Kidney (tissue), 14 donors: Measurements from ENCODE around the gene METTL9. TPM values are rescaled to one million over a fixed set of nuclear protein-coding genes. Genes with fewer than 3 reads are reported as not detected.
"Not testable (repeated sequence)": the region's sequence is repeated elsewhere in the genome, so short reads cannot be mapped to it uniquely, and the experiment has no call there.

ENCODE experiments used
- DNase-seq, 5 donors: peaks; one replicate each; pipeline ENCODE4 v3.0.0-alpha.2; 2013 to 2020
- FAIRE-seq: peaks from 2 replicates; lab custom pipeline; 2012; peaks lifted over from hg19 to GRCh38; lab: Jason Lieb, UNC
- H3K27ac ChIP-seq, 2 donors: one replicate each; pipeline ENCODE4 v1.7.0; 2013; ENCODE audit warnings: low read depth in 2 of 2, low read length in 2 of 2, inconsistent platforms in 1 of 2
- H3K27me3 ChIP-seq: one replicate; pipeline ENCODE4 v1.7.1; 2013; ENCODE audit warnings: low read length, inconsistent platforms; ENCODE audit not compliant: control insufficient read depth, insufficient read depth
- H3K36me3 ChIP-seq, 3 donors: one replicate each; pipeline versions ENCODE4 v1.7.0 to v1.7.1; 2013; ENCODE audit warnings: low read length in 3 of 3, control low read depth in 1 of 3, inconsistent platforms in 1 of 3; ENCODE audit not compliant: insufficient read depth in 3 of 3, control insufficient read depth in 2 of 3
- H3K4me1 ChIP-seq, 3 donors: one replicate each; pipeline versions ENCODE4 v1.7.0 to v1.7.1; 2013; ENCODE audit warnings: low read length in 3 of 3, inconsistent platforms in 1 of 3, low read depth in 1 of 3; ENCODE audit not compliant: control insufficient read depth in 2 of 3, insufficient read depth in 2 of 3
- H3K4me3 ChIP-seq, 3 donors: one replicate each; pipeline versions ENCODE4 v1.7.0 to v1.8.1; 2013; ENCODE audit warnings: low read length in 3 of 3, control low read depth in 1 of 3, inconsistent platforms in 1 of 3
- H3K9ac ChIP-seq, 3 donors: one replicate each; pipeline versions ENCODE4 v1.7.0 to v1.7.1; 2013; ENCODE audit warnings: low read length in 3 of 3, control low read depth in 1 of 3, inconsistent platforms in 1 of 3
- H3K9me3 ChIP-seq, 3 donors: one replicate each; pipeline versions ENCODE4 v1.7.0 to v1.7.1; 2013; ENCODE audit warnings: low read length in 3 of 3, control low read depth in 1 of 3, inconsistent platforms in 1 of 3; ENCODE audit not compliant: control insufficient read depth in 2 of 3, insufficient read depth in 1 of 3
- intact Hi-C: fragments of 100-400 bp; cut with DNase I; formaldehyde crosslinking; loops from one replicate; pipeline ENCODE4 v1.11.1; 2022
- polyA plus RNA-seq: library from polyadenylated mRNA; stranded (reverse); fragments of 350-450 nt; fragmentation: Illumina TruSeq; extraction: RNeasy Lipid Tissue Mini Kit (QIAGEN cat#74804); gene quantifications from one replicate; pipeline ENCODE4 v1.2.3, GENCODE V29; 2014; ENCODE audit warnings: low read depth, low replicate concordance; ENCODE audit not compliant: insufficient read depth
- total RNA-seq: library from RNA; stranded (reverse); fragmentation: NEBNext Ultra II Directional; extraction: Animal tissue kit (Norgen Biotek cat#: 25700); gene quantifications from one replicate; pipeline ENCODE4 v1.2.1, GENCODE V29; 2021
- TF ChIP-seq, protein P1 (sequence below): IDR thresholded peaks from 3 replicates; pipeline ENCODE4 v1.5.1; 2012; ENCODE audit warnings: mild to moderate bottlenecking, moderate library complexity, borderline replicate concordance; ENCODE audit not compliant: insufficient read depth; ENCODE audit errors: extremely low read depth
- donor health status: control.
- donor health status: control.
- donor health status: control.
- donor health status: control.
- donor health status: control.
- donor health status: DM: yes; HTN: yes; CAD: no.
- donor health status: Normal renal cell carcinoma (clear cell type).

METTL9 gene
- total and polyA plus RNA-seq, 2 donors from 2014 or later = 129 to 193 TPM

DNA sequence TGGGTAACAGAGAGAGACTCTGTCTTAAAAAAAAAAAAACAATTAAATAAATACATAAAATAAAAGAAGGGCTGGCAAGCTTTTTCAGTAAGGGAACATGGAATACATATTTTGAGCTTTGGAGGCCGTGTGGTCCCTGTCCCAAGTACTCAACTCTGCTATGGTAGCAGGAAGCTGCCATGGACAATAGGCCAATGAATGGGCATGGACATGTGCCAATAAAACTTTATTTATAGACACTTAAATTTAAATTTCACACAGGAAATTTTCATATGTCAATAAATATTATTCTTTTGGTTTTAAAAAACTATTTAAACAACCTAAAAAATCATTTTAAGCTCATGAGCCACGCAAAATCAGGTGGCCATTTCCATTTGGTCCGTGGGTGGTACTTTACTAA lies 68.2 kb downstream of the METTL9 start:
- intact Hi-C loops = no loop called here
- FAIRE-seq (no peak), DNase-seq (no peak)
- H3K4me1 ChIP-seq = no peaks in the 10 kb centered on the region
- no peak overlapping the region for H3K9ac ChIP-seq
- H3K36me3 ChIP-seq = no peaks in the 10 kb centered on the region
- H3K4me3 ChIP-seq = no peak overlapping the region
- H3K9me3 ChIP-seq = no peaks in the 10 kb centered on the region
- H3K27ac ChIP-seq = no peak overlapping the region
- H3K27me3 ChIP-seq = no peaks in the 10 kb centered on the region
- TF ChIP-seq, protein P1, sequence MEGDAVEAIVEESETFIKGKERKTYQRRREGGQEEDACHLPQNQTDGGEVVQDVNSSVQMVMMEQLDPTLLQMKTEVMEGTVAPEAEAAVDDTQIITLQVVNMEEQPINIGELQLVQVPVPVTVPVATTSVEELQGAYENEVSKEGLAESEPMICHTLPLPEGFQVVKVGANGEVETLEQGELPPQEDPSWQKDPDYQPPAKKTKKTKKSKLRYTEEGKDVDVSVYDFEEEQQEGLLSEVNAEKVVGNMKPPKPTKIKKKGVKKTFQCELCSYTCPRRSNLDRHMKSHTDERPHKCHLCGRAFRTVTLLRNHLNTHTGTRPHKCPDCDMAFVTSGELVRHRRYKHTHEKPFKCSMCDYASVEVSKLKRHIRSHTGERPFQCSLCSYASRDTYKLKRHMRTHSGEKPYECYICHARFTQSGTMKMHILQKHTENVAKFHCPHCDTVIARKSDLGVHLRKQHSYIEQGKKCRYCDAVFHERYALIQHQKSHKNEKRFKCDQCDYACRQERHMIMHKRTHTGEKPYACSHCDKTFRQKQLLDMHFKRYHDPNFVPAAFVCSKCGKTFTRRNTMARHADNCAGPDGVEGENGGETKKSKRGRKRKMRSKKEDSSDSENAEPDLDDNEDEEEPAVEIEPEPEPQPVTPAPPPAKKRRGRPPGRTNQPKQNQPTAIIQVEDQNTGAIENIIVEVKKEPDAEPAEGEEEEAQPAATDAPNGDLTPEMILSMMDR = no peak

DNA sequence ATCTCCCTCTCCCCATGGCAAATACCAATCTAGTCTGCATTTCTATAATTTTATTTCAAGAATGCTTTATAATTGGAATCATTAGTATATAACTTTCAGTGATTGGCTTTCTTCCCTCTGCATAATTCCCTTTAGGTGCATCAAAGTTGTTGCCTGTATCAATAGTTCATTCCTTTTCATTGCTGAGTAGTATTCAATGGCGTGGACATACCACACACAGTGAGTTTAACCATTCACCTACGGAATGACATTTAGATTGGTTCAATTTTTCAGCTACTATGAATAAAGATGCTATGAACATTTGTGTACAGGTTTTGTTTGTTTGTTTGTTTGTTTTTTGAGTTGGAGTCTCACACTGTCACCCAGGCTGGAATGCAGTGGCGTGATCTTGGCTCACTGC lies 74.1 kb downstream of the METTL9 start:
- Histone ChIP-seq H3K4me3 (no peak overlapping the region), H3K9ac (no peak overlapping the region), H3K36me3 (no peaks in the 10 kb centered on the region), H3K27me3 (no peaks in the 10 kb centered on the region), H3K27ac (no peak overlapping the region), H3K4me1 (no peaks in the 10 kb centered on the region), H3K9me3 (peaks cover 0 to 4% (median 0%) of the 10 kb centered on the region in 3 donors)
- FAIRE-seq (no peak), DNase-seq (no peak)
- TF ChIP-seq, protein P1 = no peak
- intact Hi-C loops = no loop called here

DNA sequence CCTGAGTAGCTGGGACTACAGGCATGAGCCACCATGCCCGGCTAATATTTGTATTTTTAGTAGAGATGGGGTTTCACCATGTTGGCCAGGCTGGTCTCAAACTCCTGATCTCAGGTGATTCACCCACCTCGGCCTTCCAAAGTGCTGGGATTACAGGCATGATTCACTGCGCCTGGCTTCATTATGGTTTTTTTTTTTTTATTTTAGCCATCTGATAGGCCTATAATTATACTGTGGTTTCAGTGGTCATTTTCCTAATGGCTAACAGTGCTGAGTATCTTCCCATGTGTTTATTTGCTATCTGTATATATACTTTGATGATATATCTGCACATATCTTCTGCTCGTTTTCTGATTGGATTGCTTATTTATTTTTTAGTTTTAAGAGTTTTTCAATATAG lies 75.1 kb downstream of the METTL9 start:
- intact Hi-C loops, FAIRE-seq, H3K36me3 ChIP-seq, H3K4me3 ChIP-seq, H3K9me3 ChIP-seq, H3K4me1 ChIP-seq, H3K27ac ChIP-seq, DNase-seq, H3K27me3 ChIP-seq, H3K9ac ChIP-seq: not testable (repeated sequence)

DNA sequence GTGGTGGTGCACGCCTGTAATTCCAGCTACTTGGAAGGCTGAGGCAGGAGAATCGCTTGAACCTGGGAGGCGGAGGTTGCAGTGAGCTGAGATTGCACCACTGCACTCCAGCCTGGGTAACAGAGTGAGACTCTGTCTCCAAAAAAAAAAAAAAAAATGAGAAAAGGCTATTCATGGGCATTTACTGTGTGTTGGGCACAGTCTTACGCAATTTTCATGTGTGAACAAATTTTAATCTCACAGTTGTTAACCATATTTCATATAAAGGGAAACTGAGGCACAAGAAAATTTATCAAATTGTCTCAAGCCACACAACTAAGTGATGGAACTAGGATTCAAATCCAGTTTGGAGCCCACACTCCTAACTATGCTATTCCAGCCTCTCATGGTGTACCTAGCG lies 81.3 kb downstream of the METTL9 start:
- H3K9ac ChIP-seq, intact Hi-C loops, H3K36me3 ChIP-seq, H3K27ac ChIP-seq, H3K27me3 ChIP-seq, H3K4me3 ChIP-seq, FAIRE-seq, DNase-seq, H3K4me1 ChIP-seq, H3K9me3 ChIP-seq: not testable (repeated sequence)

DNA sequence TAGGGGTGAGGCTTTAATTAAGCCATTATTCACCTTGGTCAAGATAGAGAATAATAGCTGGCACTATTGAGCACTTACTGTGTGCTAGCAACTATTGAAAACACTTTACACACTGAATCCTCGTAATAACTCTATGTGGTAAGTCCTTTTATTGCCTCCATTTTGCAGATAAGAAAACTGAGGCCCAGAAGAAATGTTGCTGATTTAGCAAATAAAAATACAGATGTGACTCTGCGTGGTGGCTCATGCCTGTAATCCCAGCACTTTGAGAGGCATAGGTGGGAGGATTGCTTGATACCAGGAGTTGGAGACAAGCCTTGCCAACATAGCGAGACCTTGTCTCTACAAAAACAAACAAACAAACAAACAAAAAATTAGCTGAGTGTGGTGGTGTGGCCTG lies 83.8 kb downstream of the METTL9 start:
- DNase-seq (no peak), FAIRE-seq (no peak)
- intact Hi-C loops = no loop called here
- H3K4me1 ChIP-seq = no peaks in the 10 kb centered on the region
- H3K27ac ChIP-seq = no peak overlapping the region
- no peak overlapping the region for H3K9ac ChIP-seq
- H3K9me3 ChIP-seq = no peaks in the 10 kb centered on the region
- no peaks in the 10 kb centered on the region for H3K36me3 ChIP-seq
- H3K27me3 ChIP-seq = no peaks in the 10 kb centered on the region
- H3K4me3 ChIP-seq = no peak overlapping the region
- TF ChIP-seq, protein P1 = no peak
